RWPE2 (cell line): Measurements from ENCODE around the gene PHYHIPL.
"Not testable (repeated sequence)": the region's sequence is repeated elsewhere in the genome, so short reads cannot be mapped to it uniquely, and the experiment has no call there.

ENCODE experiments used
- ATAC-seq: fragments of 200-7000 bp; cut with Tn5 transposase; 3 replicates; pipeline ENCODE4 v1.9.1; 2021; ENCODE audit warnings: low read depth
- DNase-seq: peaks from one replicate; pipeline ENCODE4 v3.0.0-alpha.2; 2020; ENCODE audit warnings: low spot score
- H3K27ac ChIP-seq: fragments of 450-650 bp; 2 replicates; pipeline ENCODE4 v1.5.1; 2017; ENCODE audit warnings: mild to moderate bottlenecking; ENCODE audit not compliant: poor library complexity, severe bottlenecking
- H3K27me3 ChIP-seq: fragments of 250-450 bp; sonication (Bioruptor Pico); 2 replicates; pipeline ENCODE4 v1.5.1; 2021; ENCODE audit warnings: mild to moderate bottlenecking, moderate library complexity; ENCODE audit not compliant: insufficient read depth, poor library complexity, severe bottlenecking
- H3K36me3 ChIP-seq: fragments of 250-450 bp; sonication (Bioruptor Pico); 2 replicates; pipeline ENCODE4 v1.5.1; 2020; ENCODE audit warnings: low read depth, mild to moderate bottlenecking, moderate library complexity
- H3K4me1 ChIP-seq: fragments of 250-450 bp; sonication (Bioruptor Pico); 2 replicates; pipeline ENCODE4 v1.5.1; 2021; ENCODE audit warnings: mild to moderate bottlenecking, moderate library complexity; ENCODE audit not compliant: insufficient read depth, poor library complexity, severe bottlenecking
- H3K4me3 ChIP-seq: fragments of 250-450 bp; sonication (Bioruptor Pico); 2 replicates; pipeline ENCODE4 v1.5.1; 2021; ENCODE audit warnings: mild to moderate bottlenecking, moderate library complexity; ENCODE audit not compliant: severe bottlenecking
- H3K9me3 ChIP-seq: fragments of 250-450 bp; sonication (Bioruptor Pico); 2 replicates; pipeline ENCODE4 v1.5.1; 2021; ENCODE audit warnings: mild to moderate bottlenecking, moderate library complexity; ENCODE audit not compliant: severe bottlenecking
- TF ChIP-seq, protein P1 (sequence below): fragments of 450-650 bp; IDR thresholded peaks from one replicate; pipeline ENCODE4 v1.5.1; 2017; ENCODE audit warnings: mild to moderate bottlenecking, moderate library complexity; ENCODE audit not compliant: poor library complexity, severe bottlenecking

The PHYHIPL gene

GRCh38 chr10:59214160-59214559, 37.7 kb downstream of the PHYHIPL start:
- H3K4me1 ChIP-seq: no peaks in the 10 kb centered on the region

GRCh38 chr10:59216178-59216869, 39.9 kb downstream of the PHYHIPL start:
- Histone ChIP-seq H3K9me3 (no peaks in the 10 kb centered on the region), H3K27ac (no peak overlapping the region), H3K4me1 (no peaks in the 10 kb centered on the region), H3K27me3 (no peaks in the 10 kb centered on the region), H3K36me3 (no peaks in the 10 kb centered on the region), H3K4me3 (no peak overlapping the region)
- TF ChIP-seq, protein P1, sequence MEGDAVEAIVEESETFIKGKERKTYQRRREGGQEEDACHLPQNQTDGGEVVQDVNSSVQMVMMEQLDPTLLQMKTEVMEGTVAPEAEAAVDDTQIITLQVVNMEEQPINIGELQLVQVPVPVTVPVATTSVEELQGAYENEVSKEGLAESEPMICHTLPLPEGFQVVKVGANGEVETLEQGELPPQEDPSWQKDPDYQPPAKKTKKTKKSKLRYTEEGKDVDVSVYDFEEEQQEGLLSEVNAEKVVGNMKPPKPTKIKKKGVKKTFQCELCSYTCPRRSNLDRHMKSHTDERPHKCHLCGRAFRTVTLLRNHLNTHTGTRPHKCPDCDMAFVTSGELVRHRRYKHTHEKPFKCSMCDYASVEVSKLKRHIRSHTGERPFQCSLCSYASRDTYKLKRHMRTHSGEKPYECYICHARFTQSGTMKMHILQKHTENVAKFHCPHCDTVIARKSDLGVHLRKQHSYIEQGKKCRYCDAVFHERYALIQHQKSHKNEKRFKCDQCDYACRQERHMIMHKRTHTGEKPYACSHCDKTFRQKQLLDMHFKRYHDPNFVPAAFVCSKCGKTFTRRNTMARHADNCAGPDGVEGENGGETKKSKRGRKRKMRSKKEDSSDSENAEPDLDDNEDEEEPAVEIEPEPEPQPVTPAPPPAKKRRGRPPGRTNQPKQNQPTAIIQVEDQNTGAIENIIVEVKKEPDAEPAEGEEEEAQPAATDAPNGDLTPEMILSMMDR: no peak
- DNase-seq (no peak), ATAC-seq (no peak)

More at GRCh38 chr10:59214160-59214559, 37.7 kb downstream of the PHYHIPL start:
- Histone ChIP-seq H3K36me3 (no peaks in the 10 kb centered on the region), H3K4me3 (no peak overlapping the region), H3K9me3 (no peaks in the 10 kb centered on the region), H3K27ac (no peak overlapping the region), H3K27me3 (no peaks in the 10 kb centered on the region)
- ATAC-seq: no peak
- DNase-seq: no peak
- TF ChIP-seq, protein P1: no peak

- DNase-seq: no peak
- H3K27ac ChIP-seq: no peak overlapping the region
- no peak for ATAC-seq
- H3K36me3 ChIP-seq: no peaks in the 10 kb centered on the region
- no peak overlapping the region for H3K4me3 ChIP-seq
- H3K9me3 ChIP-seq: no peaks in the 10 kb centered on the region
- no peaks in the 10 kb centered on the region for H3K4me1 ChIP-seq
- TF ChIP-seq, protein P1: no peak
- H3K27me3 ChIP-seq: no peaks in the 10 kb centered on the region
These were observed 46.3 kb downstream of the PHYHIPL start for GRCh38 chr10:59222788-59223187.

DNA sequence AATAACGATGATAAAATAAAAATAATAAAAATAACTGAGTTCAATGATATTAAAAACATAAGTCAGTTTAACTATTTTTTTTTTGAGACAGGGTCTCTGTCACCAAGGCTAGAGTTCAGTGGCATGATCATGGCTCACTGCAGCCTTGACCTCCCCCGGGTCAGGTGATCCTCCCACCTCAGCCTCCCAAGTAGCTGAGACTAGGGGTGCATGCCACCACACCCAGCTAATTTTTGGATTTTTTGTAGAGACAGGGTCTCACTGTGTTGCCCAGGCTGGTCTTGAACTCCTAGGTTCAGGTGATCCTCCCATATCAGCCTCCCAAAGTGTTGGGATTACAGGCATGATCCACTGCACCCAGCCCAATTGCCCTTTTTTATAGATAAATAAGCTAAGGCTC, 47.2 kb downstream of the PHYHIPL start:
- not testable (repeated sequence) for H3K9me3 ChIP-seq, H3K4me3 ChIP-seq, H3K27me3 ChIP-seq, DNase-seq, H3K36me3 ChIP-seq, H3K27ac ChIP-seq, H3K4me1 ChIP-seq, ATAC-seq

DNA sequence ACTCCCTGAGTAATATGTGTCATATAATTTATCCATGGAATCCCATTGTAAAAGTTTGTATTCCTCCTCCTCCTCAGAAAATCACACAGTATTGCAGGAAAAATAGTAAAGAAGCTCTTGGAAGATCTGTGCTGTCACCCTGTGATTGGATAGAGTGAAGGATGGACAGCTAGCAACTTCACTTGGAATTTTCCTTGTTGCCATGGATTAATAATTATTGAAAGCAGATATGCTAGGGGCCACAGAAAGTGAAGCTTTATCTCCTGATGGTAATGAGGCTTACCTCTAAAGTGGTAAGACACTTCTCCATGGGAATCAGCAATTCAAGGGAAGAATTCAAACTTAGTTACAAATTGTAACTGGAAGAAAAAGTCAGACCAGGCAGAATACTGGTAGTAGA, 48.8 kb downstream of the PHYHIPL start:
- no peak overlapping the region for H3K27ac ChIP-seq
- no peaks in the 10 kb centered on the region for H3K36me3 ChIP-seq
- TF ChIP-seq, protein P1: no peak
- H3K4me3 ChIP-seq: no peak overlapping the region
- no peaks in the 10 kb centered on the region for H3K9me3 ChIP-seq
- DNase-seq: no peak
- H3K4me1 ChIP-seq: no peaks in the 10 kb centered on the region
- no peak for ATAC-seq
- H3K27me3 ChIP-seq: no peaks in the 10 kb centered on the region
